HG02798 (cell line): Measurements from ENCODE around the gene CLPX.
A peak's percentile ranks its signal among the peaks of the same experiment; 100 is the strongest.
"Not testable (repeated sequence)": the region's sequence is repeated elsewhere in the genome, so short reads cannot be mapped to it uniquely, and the experiment has no call there.

ENCODE experiments used
- ATAC-seq: cut with Tn5 transposase; IDR thresholded peaks from one replicate; pipeline ENCODE4 v1.9.1; 2021; ENCODE audit warnings: mild to moderate bottlenecking; ENCODE audit not compliant: unreplicated experiment, poor library complexity

CLPX gene

GRCh38 chr15:65184868-65185717 is at the start of gene CLPX:
Gene CLPX, minus strand, starts transcription at chr15:65185342. Its CDS starts 189 bp downstream, at chr15:65185153.
- peak; percentile 86 for ATAC-seq

- no peak for ATAC-seq
These were observed 48.6 kb upstream of the CLPX start for GRCh38 chr15:65233696-65234095.

GRCh38 chr15:65232520-65232919 is 47.4 kb upstream of the CLPX start:
- no peak for ATAC-seq

GRCh38 chr15:65231306-65231705 is 46.2 kb upstream of the CLPX start:
- ATAC-seq, result no peak

GRCh38 chr15:65226901-65227300 is 41.8 kb upstream of the CLPX start:
- not testable (repeated sequence) for ATAC-seq

- no peak for ATAC-seq
These were observed 41.1 kb upstream of the CLPX start for GRCh38 chr15:65226221-65226620.

GRCh38 chr15:65223996-65224395 is 38.9 kb upstream of the CLPX start:
- ATAC-seq, result no peak

GRCh38 chr15:65222891-65223290 is 37.7 kb upstream of the CLPX start:
- no peak for ATAC-seq

GRCh38 chr15:65221697-65222096 is 36.6 kb upstream of the CLPX start:
- ATAC-seq, result no peak

- no peak for ATAC-seq
These were observed 34.0 kb upstream of the CLPX start for GRCh38 chr15:65219137-65219536.

GRCh38 chr15:65217526-65218482 is 32.7 kb upstream of the CLPX start:
- no peak for ATAC-seq

- ATAC-seq, result no peak
These were observed 30.4 kb upstream of the CLPX start for GRCh38 chr15:65215496-65215895.

GRCh38 chr15:65214010-65214409 is 28.9 kb upstream of the CLPX start:
- no peak for ATAC-seq

GRCh38 chr15:65213241-65213640 is 28.1 kb upstream of the CLPX start:
- no peak for ATAC-seq

GRCh38 chr15:65212097-65212496 is 27.0 kb upstream of the CLPX start:
- no peak for ATAC-seq

GRCh38 chr15:65211482-65211982 is 26.4 kb upstream of the CLPX start:
- ATAC-seq, result no peak

GRCh38 chr15:65210770-65211481 is 25.8 kb upstream of the CLPX start, which contains the start of gene CILP:
Gene CILP, minus strand, starts transcription at chr15:65211473. Its CDS starts 1,718 bp downstream, at chr15:65209755.
- ATAC-seq, result no peak

GRCh38 chr15:65209701-65210643 is 24.8 kb upstream of the CLPX start:
- ATAC-seq, result no peak

GRCh38 chr15:65208647-65209046 is 23.5 kb upstream of the CLPX start:
- ATAC-seq, result no peak
